HCEC 1CT (cell line): Measurements from ENCODE around the gene TPRG1.
A peak's percentile ranks its signal among the peaks of the same experiment; 100 is the strongest.

Experiments used
- DNase-seq: peaks from one replicate; pipeline ENCODE4 v3.0.0-alpha.2; 2017

Gene TPRG1

GRCh38 chr3:189233225-189233858 lies 61.6 kb downstream of the TPRG1 start:
- peak; percentile 56 for DNase-seq

GRCh38 chr3:189235214-189235613 lies 63.4 kb downstream of the TPRG1 start:
- DNase-seq: no peak

- no peak for DNase-seq
Measured at GRCh38 chr3:189236352-189236751, 64.6 kb downstream of the TPRG1 start.

GRCh38 chr3:189237526-189237925 lies 65.8 kb downstream of the TPRG1 start:
- no peak for DNase-seq

- DNase-seq: no peak
Measured at GRCh38 chr3:189238071-189238470, 66.3 kb downstream of the TPRG1 start.

- no peak for DNase-seq
Measured at GRCh38 chr3:189239616-189240015, 67.8 kb downstream of the TPRG1 start.

- DNase-seq: no peak
Measured at GRCh38 chr3:189249987-189250386, 78.2 kb downstream of the TPRG1 start.

GRCh38 chr3:189258261-189258660 lies 86.5 kb downstream of the TPRG1 start:
- DNase-seq: no peak

- no peak for DNase-seq
Measured at GRCh38 chr3:189260556-189261493, 89.1 kb downstream of the TPRG1 start.

- no peak for DNase-seq
Measured at GRCh38 chr3:189262746-189263145, 91.0 kb downstream of the TPRG1 start.

- DNase-seq: no peak
Measured at GRCh38 chr3:189267981-189268613, 96.3 kb downstream of the TPRG1 start.

GRCh38 chr3:189269365-189269764 lies 97.6 kb downstream of the TPRG1 start:
- DNase-seq: no peak

- peak; percentile 61 for DNase-seq
Measured at GRCh38 chr3:189270248-189270832, 98.6 kb downstream of the TPRG1 start.

- DNase-seq: no peak
Measured at GRCh38 chr3:189272500-189273119, 100.8 kb downstream of the TPRG1 start.

GRCh38 chr3:189273736-189274135 lies 102.0 kb downstream of the TPRG1 start:
- DNase-seq: no peak

- no peak for DNase-seq
Measured at GRCh38 chr3:189275182-189275581, 103.4 kb downstream of the TPRG1 start.

- DNase-seq: no peak
Measured at GRCh38 chr3:189275852-189276251, 104.1 kb downstream of the TPRG1 start.

GRCh38 chr3:189276444-189277219 lies 104.9 kb downstream of the TPRG1 start:
- DNase-seq: peak; percentile 58

GRCh38 chr3:189277711-189278110 lies 105.9 kb downstream of the TPRG1 start:
- no peak for DNase-seq

GRCh38 chr3:189278221-189278620 lies 106.5 kb downstream of the TPRG1 start:
- no peak for DNase-seq

GRCh38 chr3:189282189-189282588 lies 110.4 kb downstream of the TPRG1 start:
- no peak for DNase-seq

GRCh38 chr3:189282741-189283140 lies 111.0 kb downstream of the TPRG1 start:
- DNase-seq: no peak
